Transverse colon (tissue), 4 donors: ENCODE data around the gene CTTN.

ENCODE experiments used
- POLR2AphosphoS5 ChIP-seq, 3 donors: sonication (generic); formaldehyde crosslinking; IDR thresholded peaks; one replicate each; pipeline ENCODE4 v1.6.1; 2016; ENCODE audit warnings: antibody characterized with exemption in 3 of 3
- TF ChIP-seq, protein P1 (sequence below), 5 experiments: fragments of 200-600 bp in 3 of 5; fragments of 450-650 bp in 2 of 5; sonication (generic) in 3 of 5; IDR thresholded peaks; 1 replicate in 2 of 5; 2 replicates in 3 of 5; pipeline ENCODE4 v1.5.1; 2016 to 2017; ENCODE audit warnings: antibody characterized with exemption in 5 of 5, inconsistent platforms in 3 of 5, mild to moderate bottlenecking in 2 of 5, moderate library complexity in 1 of 5

DNA sequence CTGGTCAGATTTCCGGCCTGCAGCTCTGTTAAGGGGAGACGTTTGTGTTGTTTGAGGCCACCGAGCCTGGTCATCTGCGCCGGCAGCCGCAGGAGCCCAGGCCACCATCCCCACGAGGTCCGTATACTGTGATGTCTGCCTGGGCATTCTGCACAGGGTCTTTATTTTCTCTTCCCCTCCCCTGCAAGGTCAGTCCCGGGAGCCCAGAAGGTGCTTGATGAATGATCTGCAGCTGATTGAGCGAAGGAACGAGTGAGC is 45.4 kb downstream of the CTTN start:
- TF ChIP-seq POLR2AphosphoS5 (IDR thresholded peaks at IDR 0.05): no peak
- TF ChIP-seq, protein P1, sequence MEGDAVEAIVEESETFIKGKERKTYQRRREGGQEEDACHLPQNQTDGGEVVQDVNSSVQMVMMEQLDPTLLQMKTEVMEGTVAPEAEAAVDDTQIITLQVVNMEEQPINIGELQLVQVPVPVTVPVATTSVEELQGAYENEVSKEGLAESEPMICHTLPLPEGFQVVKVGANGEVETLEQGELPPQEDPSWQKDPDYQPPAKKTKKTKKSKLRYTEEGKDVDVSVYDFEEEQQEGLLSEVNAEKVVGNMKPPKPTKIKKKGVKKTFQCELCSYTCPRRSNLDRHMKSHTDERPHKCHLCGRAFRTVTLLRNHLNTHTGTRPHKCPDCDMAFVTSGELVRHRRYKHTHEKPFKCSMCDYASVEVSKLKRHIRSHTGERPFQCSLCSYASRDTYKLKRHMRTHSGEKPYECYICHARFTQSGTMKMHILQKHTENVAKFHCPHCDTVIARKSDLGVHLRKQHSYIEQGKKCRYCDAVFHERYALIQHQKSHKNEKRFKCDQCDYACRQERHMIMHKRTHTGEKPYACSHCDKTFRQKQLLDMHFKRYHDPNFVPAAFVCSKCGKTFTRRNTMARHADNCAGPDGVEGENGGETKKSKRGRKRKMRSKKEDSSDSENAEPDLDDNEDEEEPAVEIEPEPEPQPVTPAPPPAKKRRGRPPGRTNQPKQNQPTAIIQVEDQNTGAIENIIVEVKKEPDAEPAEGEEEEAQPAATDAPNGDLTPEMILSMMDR (IDR thresholded peaks at IDR 0.05): no peak
